ENCODE measurements around the gene TMEM18. TPM values are rescaled to one million over a fixed set of nuclear protein-coding genes. Genes with fewer than 3 reads are reported as not detected.

TMEM18 gene
- total RNA-seq, 1 donor from 2014 or later: 50.0 TPM

DNA sequence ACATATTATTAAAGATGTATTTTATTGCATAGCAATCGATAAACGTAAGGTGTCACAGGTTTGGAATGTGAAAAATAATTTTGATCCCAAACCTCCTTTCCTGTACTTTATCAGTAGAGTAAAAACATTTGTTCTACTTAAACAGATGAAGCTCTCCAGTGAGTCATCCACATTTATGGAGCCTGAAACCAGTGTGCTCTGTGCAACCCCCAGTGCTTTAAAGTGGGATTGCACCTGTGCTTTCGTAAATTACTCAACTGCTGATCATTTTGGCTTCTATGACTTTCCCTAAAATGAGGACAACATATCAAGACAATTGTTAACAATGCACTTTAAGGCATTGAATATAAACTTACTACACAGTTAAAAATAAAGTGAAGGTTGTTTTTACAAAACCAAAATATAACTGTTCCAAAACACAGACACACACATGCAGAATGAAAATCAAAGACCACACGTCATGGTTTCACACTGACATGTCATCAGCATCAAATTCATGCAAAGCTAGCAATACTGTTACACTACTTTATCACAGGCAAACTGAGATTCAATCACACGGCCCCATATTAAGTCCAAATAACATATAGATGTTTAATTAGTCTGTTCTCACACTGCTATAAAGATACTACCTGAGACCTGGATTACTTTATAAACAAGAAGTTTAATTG is 9.7 kb downstream of the TMEM18 start:
- no peak overlapping the region for H3K9ac ChIP-seq
- Mint-ChIP-seq H3K4me1 (peaks cover 1% of the 10 kb centered on the region), H3K27me3 (ENCODE audit: insufficient read depth, low read depth) (peaks cover 4% of the 10 kb centered on the region), H3K4me3 (peak overlapping the region; percentile 11), H3K9me3 (peaks cover 24% of the 10 kb centered on the region), H3K36me3 (peaks cover 56% of the 10 kb centered on the region), H3K27ac (no peak overlapping the region)
- H3K36me3 ChIP-seq: peaks cover 13% of the 10 kb centered on the region
- H3K4me1 ChIP-seq: no peaks in the 10 kb centered on the region
- no peaks in the 10 kb centered on the region for H3K27me3 ChIP-seq
- H3K27ac ChIP-seq: no peak overlapping the region
- no peaks in the 10 kb centered on the region for H3K79me2 ChIP-seq (ENCODE audit: low read depth)
- DNase-seq (ENCODE audit: low spot score): no peak
- H3K4me3 ChIP-seq: no peak overlapping the region
- H3K9me3 ChIP-seq (ENCODE audit: low read depth): peaks cover 6% of the 10 kb centered on the region
- no peak overlapping the region for H3K4me2 ChIP-seq
- no peak overlapping the region for H2AFZ ChIP-seq (replicated peaks)
- no peaks in the 10 kb centered on the region for H4K20me1 ChIP-seq (ENCODE audit: low read depth)
- H3F3A ChIP-seq (ENCODE audit: low read depth): no peaks in the 10 kb centered on the region
- TF ChIP-seq EZH2 (IDR thresholded peaks at IDR 0.05) (no peak), EZH2phosphoT487 (IDR thresholded peaks at IDR 0.05) (no peak)
- TF ChIP-seq, protein P1, sequence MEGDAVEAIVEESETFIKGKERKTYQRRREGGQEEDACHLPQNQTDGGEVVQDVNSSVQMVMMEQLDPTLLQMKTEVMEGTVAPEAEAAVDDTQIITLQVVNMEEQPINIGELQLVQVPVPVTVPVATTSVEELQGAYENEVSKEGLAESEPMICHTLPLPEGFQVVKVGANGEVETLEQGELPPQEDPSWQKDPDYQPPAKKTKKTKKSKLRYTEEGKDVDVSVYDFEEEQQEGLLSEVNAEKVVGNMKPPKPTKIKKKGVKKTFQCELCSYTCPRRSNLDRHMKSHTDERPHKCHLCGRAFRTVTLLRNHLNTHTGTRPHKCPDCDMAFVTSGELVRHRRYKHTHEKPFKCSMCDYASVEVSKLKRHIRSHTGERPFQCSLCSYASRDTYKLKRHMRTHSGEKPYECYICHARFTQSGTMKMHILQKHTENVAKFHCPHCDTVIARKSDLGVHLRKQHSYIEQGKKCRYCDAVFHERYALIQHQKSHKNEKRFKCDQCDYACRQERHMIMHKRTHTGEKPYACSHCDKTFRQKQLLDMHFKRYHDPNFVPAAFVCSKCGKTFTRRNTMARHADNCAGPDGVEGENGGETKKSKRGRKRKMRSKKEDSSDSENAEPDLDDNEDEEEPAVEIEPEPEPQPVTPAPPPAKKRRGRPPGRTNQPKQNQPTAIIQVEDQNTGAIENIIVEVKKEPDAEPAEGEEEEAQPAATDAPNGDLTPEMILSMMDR (IDR thresholded peaks at IDR 0.05): peak; percentile 40

DNA sequence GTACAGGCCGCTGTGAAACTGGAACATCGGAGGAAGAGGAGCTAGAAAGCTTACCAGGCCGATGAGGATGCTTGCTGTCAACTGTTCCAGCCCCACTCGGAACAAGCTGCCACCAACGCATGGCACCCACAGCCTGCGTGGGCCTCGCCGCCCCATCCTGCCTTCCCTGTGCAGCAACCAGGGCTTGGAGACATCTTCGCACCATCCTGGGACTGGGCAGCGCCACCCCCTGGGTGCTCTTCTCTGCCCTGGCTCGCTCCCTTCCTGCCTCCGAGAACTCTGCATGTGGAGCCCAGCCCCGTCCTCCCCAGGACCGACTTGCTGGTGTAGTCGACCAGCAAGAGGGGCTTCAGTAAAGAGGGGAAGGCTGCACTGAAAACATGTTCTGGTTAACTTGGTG is 10.8 kb downstream of the TMEM18 start:
- Histone ChIP-seq H3K27me3 (no peaks in the 10 kb centered on the region), H3K4me1 (no peaks in the 10 kb centered on the region), H2AFZ (replicated peaks) (no peak overlapping the region), H3K36me3 (peaks cover 13% of the 10 kb centered on the region), H3K4me2 (no peak overlapping the region), H3K4me3 (no peak overlapping the region), H3K27ac (no peak overlapping the region), H4K20me1 (ENCODE audit: low read depth) (no peaks in the 10 kb centered on the region), H3K9me3 (ENCODE audit: low read depth) (peaks cover 6% of the 10 kb centered on the region), H3K9ac (no peak overlapping the region), H3F3A (ENCODE audit: low read depth) (no peaks in the 10 kb centered on the region), H3K79me2 (ENCODE audit: low read depth) (no peaks in the 10 kb centered on the region)
- Mint-ChIP-seq H3K27me3 (ENCODE audit: insufficient read depth, low read depth) (peaks cover 2% of the 10 kb centered on the region), H3K4me3 (no peak overlapping the region), H3K4me1 (peaks cover 7% of the 10 kb centered on the region), H3K27ac (no peak overlapping the region), H3K36me3 (peaks cover 56% of the 10 kb centered on the region), H3K9me3 (peaks cover 24% of the 10 kb centered on the region)
- no peak for DNase-seq (ENCODE audit: low spot score)
- TF ChIP-seq EZH2phosphoT487 (IDR thresholded peaks at IDR 0.05) (no peak), EZH2 (IDR thresholded peaks at IDR 0.05) (no peak)
- TF ChIP-seq, protein P1 (IDR thresholded peaks at IDR 0.05): no peak

DNA sequence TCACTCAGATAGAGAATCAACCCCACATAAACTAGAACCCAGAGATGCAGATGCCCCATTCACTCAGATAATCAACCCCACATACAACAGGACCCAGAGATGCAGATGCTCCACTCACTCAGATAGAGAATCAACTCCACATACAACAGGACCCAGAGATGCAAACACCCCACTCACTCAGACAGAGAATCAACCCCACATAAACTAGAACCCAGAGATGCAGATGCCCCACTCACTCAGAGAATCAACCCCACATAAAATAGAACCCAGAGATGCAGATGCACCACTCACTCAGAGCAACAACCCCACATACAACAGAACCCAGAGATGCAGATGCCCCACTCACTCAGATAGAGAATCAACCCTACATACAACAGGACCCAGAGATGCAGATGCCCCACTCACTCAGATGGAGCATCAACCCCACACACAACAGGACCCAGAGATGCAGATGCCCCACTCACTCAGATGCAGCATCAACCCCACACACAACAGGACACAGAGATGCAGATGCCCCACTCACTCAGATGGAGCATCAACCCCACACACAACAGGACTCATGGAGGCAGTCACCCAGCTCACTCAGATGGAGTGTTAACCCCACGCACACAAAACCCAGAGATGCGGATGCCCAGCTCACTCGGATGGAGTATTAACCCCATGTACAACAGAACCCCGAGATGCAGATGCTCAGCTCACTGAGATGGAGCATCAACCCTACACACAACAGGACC is 11.7 kb downstream of the TMEM18 start:
- no peak overlapping the region for H3K4me2 ChIP-seq
- H3K79me2 ChIP-seq (ENCODE audit: low read depth): no peaks in the 10 kb centered on the region
- H3K27me3 ChIP-seq: no peaks in the 10 kb centered on the region
- Mint-ChIP-seq H3K36me3 (peaks cover 51% of the 10 kb centered on the region), H3K27me3 (ENCODE audit: insufficient read depth, low read depth) (peaks cover 3% of the 10 kb centered on the region), H3K4me3 (no peak overlapping the region), H3K4me1 (peaks cover 8% of the 10 kb centered on the region), H3K27ac (no peak overlapping the region), H3K9me3 (peaks cover 24% of the 10 kb centered on the region)
- H2AFZ ChIP-seq (replicated peaks): no peak overlapping the region
- no peaks in the 10 kb centered on the region for H3F3A ChIP-seq (ENCODE audit: low read depth)
- H3K36me3 ChIP-seq: peaks cover 13% of the 10 kb centered on the region
- no peak for DNase-seq (ENCODE audit: low spot score)
- H3K9ac ChIP-seq: no peak overlapping the region
- H3K4me1 ChIP-seq: peaks cover under 1% of the 10 kb centered on the region
- no peaks in the 10 kb centered on the region for H4K20me1 ChIP-seq (ENCODE audit: low read depth)
- no peak overlapping the region for H3K4me3 ChIP-seq
- no peak for TF ChIP-seq EZH2phosphoT487 (IDR thresholded peaks at IDR 0.05)
- no peak for TF ChIP-seq EZH2 (IDR thresholded peaks at IDR 0.05)
- TF ChIP-seq, protein P1 (IDR thresholded peaks at IDR 0.05): no peak
- H3K9me3 ChIP-seq (ENCODE audit: low read depth): peaks cover 6% of the 10 kb centered on the region
- no peak overlapping the region for H3K27ac ChIP-seq

All from neural progenitor cell (in vitro differentiated cells).